IMR-90 (cell line): Measurements from ENCODE around the gene ITFG2. TPM values are rescaled to one million over a fixed set of nuclear protein-coding genes. Genes with fewer than 3 reads are reported as not detected.

ENCODE experiments used
- ATAC-seq: fragments of 200-7000 bp; cut with Tn5 transposase; 2 replicates; pipeline ENCODE4 v1.9.1; 2020; ENCODE audit warnings: low read depth, mild to moderate bottlenecking, moderate library complexity
- BruUV-seq: library from RNA; stranded (reverse); fragments of 400-500 nt; replicated peaks from 2 replicates; lab custom pipeline; 2021; lab: Mats Ljungman, UMichigan
- CTCF ChIA-PET: fragments of 300-600 bp; formaldehyde crosslinking; extraction: SDS; loops from one replicate; lab custom pipeline; 2021; ENCODE audit warnings: antibody characterized with exemption; lab: Yijun Ruan, JAX
- POLR2A ChIA-PET: fragments of 300-600 bp; sonication (Branson Sonifier 250); formaldehyde crosslinking; loops from one replicate; lab custom pipeline; 2022; ENCODE audit warnings: antibody characterized with exemption; ENCODE audit not compliant: unreplicated experiment; lab: Charles Lee
- DNase-seq: peaks from one replicate; pipeline ENCODE4 v3.0.0; 2013
- H2AFZ ChIP-seq: replicated peaks from 2 replicates; pipeline ENCODE3; 2013; ENCODE audit warnings: low read length, mild to moderate bottlenecking; ENCODE audit not compliant: poor library complexity
- H2AK5ac ChIP-seq: 2 replicates; pipeline ENCODE4 v1.6.1; 2013; ENCODE audit warnings: low read depth, low read length, inconsistent platforms
- H2AK9ac ChIP-seq: replicated peaks from 2 replicates; pipeline ENCODE3; 2013; ENCODE audit warnings: mild to moderate bottlenecking, low read depth, low read length, moderate library complexity; ENCODE audit not compliant: poor library complexity
- H2BK120ac ChIP-seq: 2 replicates; pipeline ENCODE4 v1.6.1; 2013; ENCODE audit warnings: low read depth, low read length, inconsistent platforms
- H2BK15ac ChIP-seq: 3 replicates; pipeline ENCODE4 v1.6.1; 2013; ENCODE audit warnings: low read depth, low read length, inconsistent platforms
- H2BK20ac ChIP-seq: 2 replicates; pipeline ENCODE4 v1.6.1; 2013; ENCODE audit warnings: low read depth, mild to moderate bottlenecking, inconsistent platforms, low read length, moderate library complexity
- H2BK5ac ChIP-seq: 2 replicates; pipeline ENCODE4 v1.6.1; 2013; ENCODE audit warnings: mild to moderate bottlenecking, low read depth, low read length, inconsistent platforms; ENCODE audit not compliant: poor library complexity, severe bottlenecking
- H3K14ac ChIP-seq: replicated peaks from 2 replicates; pipeline ENCODE4 v1.6.1; 2013; ENCODE audit warnings: low read depth, low read length, inconsistent platforms
- H3K18ac ChIP-seq: 2 replicates; pipeline ENCODE4 v1.6.1; 2013; ENCODE audit warnings: low read depth, low read length, control low read depth
- H3K23ac ChIP-seq: 2 replicates; pipeline ENCODE4 v1.6.1; 2013; ENCODE audit warnings: low read depth, low read length, inconsistent platforms
- H3K27ac ChIP-seq: 2 replicates; pipeline ENCODE4 v1.5.1; 2013; ENCODE audit warnings: mild to moderate bottlenecking, control low read depth, low read length; ENCODE audit not compliant: insufficient read depth
- H3K27me3 ChIP-seq: 2 replicates; pipeline ENCODE4 v1.6.1; 2013; ENCODE audit warnings: low read length; ENCODE audit not compliant: control insufficient read depth, insufficient read depth
- H3K36me3 ChIP-seq: 2 replicates; pipeline ENCODE4 v1.6.1; 2013; ENCODE audit warnings: low read length, mixed read lengths; ENCODE audit not compliant: control insufficient read depth, insufficient read depth
- H3K4ac ChIP-seq: 2 replicates; pipeline ENCODE4 v1.6.1; 2013; ENCODE audit warnings: low read depth, low read length, inconsistent platforms
- H3K4me1 ChIP-seq: 2 replicates; pipeline ENCODE4 v1.6.1; 2013; ENCODE audit warnings: low read length, mixed read lengths; ENCODE audit not compliant: control insufficient read depth, insufficient read depth
- H3K4me2 ChIP-seq: 2 replicates; pipeline ENCODE4 v1.6.1; 2013; ENCODE audit warnings: low read depth, mild to moderate bottlenecking, control low read depth, low read length, moderate library complexity
- H3K4me3 ChIP-seq: 2 replicates; pipeline ENCODE4 v1.5.1; 2013; ENCODE audit warnings: low read depth, mild to moderate bottlenecking, control low read depth, low read length, moderate library complexity; ENCODE audit not compliant: insufficient read depth
- H3K56ac ChIP-seq: 2 replicates; pipeline ENCODE4 v1.6.1; 2013; ENCODE audit warnings: low read length, inconsistent platforms; ENCODE audit not compliant: insufficient read depth; ENCODE audit errors: extremely low read depth
- H3K79me1 ChIP-seq, 2 experiments: 2 replicates each; pipeline ENCODE4 v1.6.1; 2013; ENCODE audit warnings: low read length in 2 of 2, inconsistent platforms in 1 of 2, low read depth in 1 of 2
- H3K9ac ChIP-seq: 2 replicates; pipeline ENCODE4 v1.6.1; 2013; ENCODE audit warnings: low read depth, low read length, control low read depth
- H3K9me1 ChIP-seq: 2 replicates; pipeline ENCODE4 v1.6.1; 2013; ENCODE audit warnings: low read length, inconsistent platforms; ENCODE audit not compliant: insufficient read depth
- H3K9me3 ChIP-seq: 2 replicates; pipeline ENCODE4 v1.6.1; 2013; ENCODE audit warnings: low read length; ENCODE audit not compliant: control insufficient read depth, insufficient read depth
- H4K20me1 ChIP-seq: 2 replicates; pipeline ENCODE4 v1.6.1; 2013; ENCODE audit warnings: low read length, inconsistent platforms; ENCODE audit not compliant: insufficient read depth
- H4K5ac ChIP-seq: 2 replicates; pipeline ENCODE4 v1.6.1; 2013; ENCODE audit warnings: mild to moderate bottlenecking, low read depth, low read length, control low read depth
- H4K8ac ChIP-seq, 2 experiments: 2 replicates each; pipeline ENCODE4 v1.6.1; 2013; ENCODE audit warnings: low read depth in 2 of 2, low read length in 2 of 2, control low read depth in 1 of 2, inconsistent platforms in 1 of 2
- H4K91ac ChIP-seq: 2 replicates; pipeline ENCODE4 v1.6.1; 2013; ENCODE audit warnings: low read depth, low read length, inconsistent platforms; ENCODE audit not compliant: insufficient read depth
- BHLHE40 ChIP-seq: fragments of 150-350 bp; IDR thresholded peaks from 2 replicates; pipeline ENCODE4 v1.6.1; 2016; ENCODE audit warnings: mild to moderate bottlenecking, low read depth, low read length
- CEBPB ChIP-seq: IDR thresholded peaks from 2 replicates; pipeline ENCODE4 v1.6.1; 2012; ENCODE audit warnings: low read depth, low read length, improper control_type of control experiment
- CHD1 ChIP-seq: IDR thresholded peaks from 2 replicates; pipeline ENCODE4 v1.6.1; 2012; ENCODE audit warnings: low read depth, low read length, improper control_type of control experiment
- CTCF ChIP-seq: conservative IDR thresholded peaks from 2 replicates; pipeline ENCODE4 v1.5.1; 2012; ENCODE audit warnings: mild to moderate bottlenecking, low read depth, low read length, improper control_type of control experiment
- ELK1 ChIP-seq: fragments of 150-350 bp; IDR thresholded peaks from 2 replicates; pipeline ENCODE4 v1.6.1; 2016; ENCODE audit warnings: low read depth, mild to moderate bottlenecking, low read length, moderate library complexity, borderline replicate concordance
- FOS ChIP-seq: fragments of 150-350 bp; IDR thresholded peaks from 2 replicates; pipeline ENCODE4 v1.6.1; 2016; ENCODE audit warnings: low read depth, low read length
- MAFK ChIP-seq: IDR thresholded peaks from 2 replicates; pipeline ENCODE4 v1.6.1; 2012; ENCODE audit warnings: low read depth, low read length, improper control_type of control experiment
- MXI1 ChIP-seq: IDR thresholded peaks from 2 replicates; pipeline ENCODE4 v1.6.1; 2012; ENCODE audit warnings: low read depth, mild to moderate bottlenecking, low read length, moderate library complexity, borderline replicate concordance
- NFE2L2 ChIP-seq: fragments of 150-350 bp; IDR thresholded peaks from 2 replicates; pipeline ENCODE4 v1.6.1; 2016; ENCODE audit warnings: low read depth, mild to moderate bottlenecking, low read length
- POLR2A ChIP-seq: IDR thresholded peaks from 2 replicates; pipeline ENCODE4 v1.6.1; 2012; ENCODE audit warnings: mild to moderate bottlenecking, low read depth, low read length
- RAD21 ChIP-seq: IDR thresholded peaks from 2 replicates; pipeline ENCODE4 v1.6.1; 2012; ENCODE audit warnings: low read length, improper control_type of control experiment
- RFX5 ChIP-seq: IDR thresholded peaks from 2 replicates; pipeline ENCODE4 v1.8.0; 2012; ENCODE audit warnings: low read depth, mild to moderate bottlenecking, low read length, moderate library complexity
- SMC3 ChIP-seq: fragments of 150-350 bp; IDR thresholded peaks from 2 replicates; pipeline ENCODE4 v1.6.1; 2016; ENCODE audit warnings: low read depth, mild to moderate bottlenecking, antibody characterized with exemption, low read length, moderate library complexity
- USF2 ChIP-seq: fragments of 150-350 bp; IDR thresholded peaks from 2 replicates; pipeline ENCODE4 v1.6.1; 2017; ENCODE audit warnings: mild to moderate bottlenecking, antibody characterized with exemption, low read length, low read depth
- WGBS, 2 experiments: methylation state at CpG; one replicate each; pipeline versions ENCODE4 v1.1.5 to v1.1.7; 2013; ENCODE audit warnings: missing lambda C conversion rate in 2 of 2; ENCODE audit not compliant: insufficient read length in 1 of 2; ENCODE audit errors: extremely low coverage in 2 of 2; 5-methylcytosine and 5-hydroxymethylcytosine counted together
- dilution Hi-C: fragments of 300-500 bp; cut with HindIII; formaldehyde crosslinking; loops from one replicate; pipeline ENCODE4 v1.14.3; 2018; ENCODE audit warnings: low sequenced_read_pairs; ENCODE audit not compliant: unreplicated experiment
- in situ Hi-C: fragments of 300-500 bp; cut with MboI; formaldehyde crosslinking; loops from 3 replicates; pipeline ENCODE4 v1.14.3; 2019; ENCODE audit warnings: low sequenced_read_pairs, inconsistent platforms, mixed read lengths
- intact Hi-C: fragments of 100-400 bp; cut with micrococcal nuclease; formaldehyde crosslinking; loops from 2 replicates; pipeline ENCODE4 v1.10.0; 2022
- polyA plus RNA-seq, 3 experiments: library from polyadenylated mRNA; depleted of rRNA; stranded (reverse); fragments of >200 nt; gene quantifications; 2 replicates each; pipeline ENCODE4 v1.2.3, GENCODE V29; 2012; ENCODE audit warnings: low replicate concordance in 1 of 3
- total RNA-seq: library from RNA; depleted of rRNA; stranded (reverse); fragments of >200 nt; gene quantifications from 2 replicates; pipeline ENCODE4 v1.2.3, GENCODE V29; 2012

The ITFG2 gene
- total and polyA plus RNA-seq, 2 of the 4 experiments (the other 2 are of a cell fraction) = 20.3 to 25.5 TPM

- Histone ChIP-seq H3K14ac (no peak overlapping the region), H3K27me3 (peaks cover 44% of the 10 kb centered on the region), H4K20me1 (no peaks in the 10 kb centered on the region), H2BK5ac (no peak overlapping the region), H4K5ac (no peak overlapping the region), H3K9ac (no peak overlapping the region), H2AK5ac (no peak overlapping the region), H4K8ac (no peak overlapping the region), H3K18ac (no peak overlapping the region), H3K23ac (no peak overlapping the region), H3K36me3 (no peaks in the 10 kb centered on the region), H3K4me2 (no peak overlapping the region), H2AK9ac (no peak overlapping the region), H3K79me1 (no peaks in the 10 kb centered on the region), H3K9me1 (peaks cover 5% of the 10 kb centered on the region; the same call in 1 of the 2 replicates), H4K91ac (no peak overlapping the region), H3K9me3 (no peaks in the 10 kb centered on the region), H2BK20ac (no peak overlapping the region), H3K4me1 (no peaks in the 10 kb centered on the region), H2BK120ac (no peak overlapping the region), H3K56ac (no peak overlapping the region), H3K27ac (no peak overlapping the region), H2BK15ac (no peak overlapping the region), H3K4me3 (no peak overlapping the region), H3K4ac (no peak overlapping the region), H2AFZ (no peak overlapping the region)
- in situ Hi-C loops = no loop called here
- 45% methylated on average over 3 of the region's 6 CpGs; no CpG with 5 or more reads in 1 of the 2 experiments for WGBS, 2 experiments
- dilution Hi-C loops = no loop called here
- no peak for ATAC-seq
- ChIA-PET POLR2A (no interaction called here), CTCF (no interaction called here)
- no peak for DNase-seq
- TF ChIP-seq USF2 (no peak), MXI1 (no peak), ELK1 (no peak), SMC3 (no peak), POLR2A (no peak), MAFK (no peak), FOS (no peak), RAD21 (no peak), NFE2L2 (no peak), CHD1 (no peak), BHLHE40 (no peak), RFX5 (no peak), CEBPB (no peak), CTCF (no peak)
- no TSS peak for BruUV-seq
- intact Hi-C loops = no loop called here
These were observed 46.9 kb upstream of the ITFG2 start for GRCh38 chr12:2765608-2766007.
